GM23338 (cell line): ENCODE data around the gene CTF1.

ENCODE experiments used
- CTCF ChIP-seq, 2 experiments: fragments of 200-600 bp in 1 of 2; sonication (generic) in 1 of 2; conservative IDR thresholded peaks; 2 replicates each; pipeline versions ENCODE4 v1.5.1 to v1.6.1; 2016 to 2017; ENCODE audit warnings: antibody characterized with exemption in 2 of 2, low read depth in 2 of 2, mild to moderate bottlenecking in 2 of 2, moderate library complexity in 1 of 2
- ETS1 ChIP-seq: IDR thresholded peaks from 2 replicates; pipeline ENCODE4 v1.6.1; 2016; ENCODE audit warnings: antibody characterized with exemption
- EZH2 ChIP-seq: fragments of 200-600 bp; sonication (generic); IDR thresholded peaks from one replicate; pipeline ENCODE4 v1.8.0; 2017; ENCODE audit warnings: antibody characterized with exemption, mild to moderate bottlenecking, low read depth; ENCODE audit not compliant: unreplicated experiment
- EZH2phosphoT487 ChIP-seq: fragments of 200-600 bp; sonication (generic); IDR thresholded peaks from one replicate; pipeline ENCODE4 v1.8.1; 2018; ENCODE audit warnings: antibody characterized with exemption; ENCODE audit not compliant: unreplicated experiment

GRCh38 chr16:30930160-30930571 lies 33.8 kb downstream of the CTF1 start:
- TF ChIP-seq EZH2, result no peak
- TF ChIP-seq CTCF (conservative IDR thresholded peaks at IDR 0.05; ENCODE audit: low read depth in 2 of 2), result no peak
- TF ChIP-seq EZH2phosphoT487, result no peak
- TF ChIP-seq ETS1, result no peak
